ENCODE data around the gene C21orf91. TPM values are rescaled to one million over a fixed set of nuclear protein-coding genes. Genes with fewer than 3 reads are reported as not detected.
A peak's percentile ranks its signal among the peaks of the same experiment; 100 is the strongest.

Gene C21orf91
- total and polyA plus RNA-seq, 9 of the 15 experiments (the other 6 are each of a cell fraction or from before 2014, with no cell fraction given): 3.9 to 14.1 (median 12.1) TPM

DNA sequence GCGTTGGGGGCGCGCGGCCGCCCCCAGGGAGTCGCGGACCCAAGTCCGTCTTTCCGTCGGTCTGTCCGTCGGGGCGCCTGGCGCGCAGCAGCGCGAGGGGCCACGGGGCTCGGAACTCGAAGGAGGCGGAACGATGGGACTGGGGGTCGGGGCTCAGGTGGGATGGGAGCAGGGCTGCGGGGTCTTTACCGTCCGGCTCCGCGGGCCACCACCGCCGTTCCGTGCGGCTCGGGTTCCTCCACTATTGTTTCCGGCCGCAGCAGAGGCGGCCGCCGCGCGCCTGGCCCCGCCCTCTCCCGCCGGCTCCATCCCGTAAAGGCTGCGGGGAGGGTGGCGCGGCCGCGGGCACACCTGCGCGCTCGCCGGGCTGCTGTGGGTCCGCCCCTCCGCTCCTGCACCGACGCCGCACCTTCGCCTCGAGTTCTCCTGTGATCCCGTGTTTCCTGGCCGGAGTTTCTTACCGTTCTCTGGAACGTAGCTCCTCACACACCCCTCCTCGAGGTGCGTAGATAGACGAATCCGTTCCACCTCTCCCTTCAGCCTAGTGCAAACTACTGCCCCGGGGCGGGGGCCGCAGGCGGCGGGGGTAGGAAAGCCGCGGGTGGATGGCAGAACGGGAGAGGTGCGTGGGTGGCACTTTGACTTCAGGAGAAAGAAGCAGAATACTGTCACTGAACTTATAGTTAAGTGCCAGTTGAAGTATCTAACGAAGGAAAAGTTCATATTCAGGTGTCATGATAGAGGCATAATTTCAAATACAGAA is at the start of gene C21orf91 (continued):
- TF ChIP-seq, protein P1, sequence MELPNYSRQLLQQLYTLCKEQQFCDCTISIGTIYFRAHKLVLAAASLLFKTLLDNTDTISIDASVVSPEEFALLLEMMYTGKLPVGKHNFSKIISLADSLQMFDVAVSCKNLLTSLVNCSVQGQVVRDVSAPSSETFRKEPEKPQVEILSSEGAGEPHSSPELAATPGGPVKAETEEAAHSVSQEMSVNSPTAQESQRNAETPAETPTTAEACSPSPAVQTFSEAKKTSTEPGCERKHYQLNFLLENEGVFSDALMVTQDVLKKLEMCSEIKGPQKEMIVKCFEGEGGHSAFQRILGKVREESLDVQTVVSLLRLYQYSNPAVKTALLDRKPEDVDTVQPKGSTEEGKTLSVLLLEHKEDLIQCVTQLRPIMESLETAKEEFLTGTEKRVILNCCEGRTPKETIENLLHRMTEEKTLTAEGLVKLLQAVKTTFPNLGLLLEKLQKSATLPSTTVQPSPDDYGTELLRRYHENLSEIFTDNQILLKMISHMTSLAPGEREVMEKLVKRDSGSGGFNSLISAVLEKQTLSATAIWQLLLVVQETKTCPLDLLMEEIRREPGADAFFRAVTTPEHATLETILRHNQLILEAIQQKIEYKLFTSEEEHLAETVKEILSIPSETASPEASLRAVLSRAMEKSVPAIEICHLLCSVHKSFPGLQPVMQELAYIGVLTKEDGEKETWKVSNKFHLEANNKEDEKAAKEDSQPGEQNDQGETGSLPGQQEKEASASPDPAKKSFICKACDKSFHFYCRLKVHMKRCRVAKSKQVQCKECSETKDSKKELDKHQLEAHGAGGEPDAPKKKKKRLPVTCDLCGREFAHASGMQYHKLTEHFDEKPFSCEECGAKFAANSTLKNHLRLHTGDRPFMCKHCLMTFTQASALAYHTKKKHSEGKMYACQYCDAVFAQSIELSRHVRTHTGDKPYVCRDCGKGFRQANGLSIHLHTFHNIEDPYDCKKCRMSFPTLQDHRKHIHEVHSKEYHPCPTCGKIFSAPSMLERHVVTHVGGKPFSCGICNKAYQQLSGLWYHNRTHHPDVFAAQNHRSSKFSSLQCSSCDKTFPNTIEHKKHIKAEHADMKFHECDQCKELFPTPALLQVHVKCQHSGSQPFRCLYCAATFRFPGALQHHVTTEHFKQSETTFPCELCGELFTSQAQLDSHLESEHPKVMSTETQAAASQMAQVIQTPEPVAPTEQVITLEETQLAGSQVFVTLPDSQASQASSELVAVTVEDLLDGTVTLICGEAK (IDR thresholded peaks at IDR 0.05): peak; percentile 61
- TF ChIP-seq, protein P1 (CRISPR knock-in tag; IDR thresholded peaks at IDR 0.05): no peak
- peak; percentile 63 for TF ChIP-seq CCNT2 (IDR thresholded peaks at IDR 0.05; ENCODE audit: borderline replicate concordance, extremely low read depth, insufficient read length, low read depth, low read length)
- no peak for TF ChIP-seq MTF1 (CRISPR knock-in tag; IDR thresholded peaks at IDR 0.05; ENCODE audit: borderline replicate concordance)
- TF ChIP-seq RBBP5 (IDR thresholded peaks at IDR 0.05; ENCODE audit: borderline replicate concordance, insufficient read depth, low read length, poor library complexity, severe bottlenecking): peak; percentile 95
- peak; percentile 91 for TF ChIP-seq RB1 (IDR thresholded peaks at IDR 0.05; ENCODE audit: low read depth)
- TF ChIP-seq, protein P2, sequence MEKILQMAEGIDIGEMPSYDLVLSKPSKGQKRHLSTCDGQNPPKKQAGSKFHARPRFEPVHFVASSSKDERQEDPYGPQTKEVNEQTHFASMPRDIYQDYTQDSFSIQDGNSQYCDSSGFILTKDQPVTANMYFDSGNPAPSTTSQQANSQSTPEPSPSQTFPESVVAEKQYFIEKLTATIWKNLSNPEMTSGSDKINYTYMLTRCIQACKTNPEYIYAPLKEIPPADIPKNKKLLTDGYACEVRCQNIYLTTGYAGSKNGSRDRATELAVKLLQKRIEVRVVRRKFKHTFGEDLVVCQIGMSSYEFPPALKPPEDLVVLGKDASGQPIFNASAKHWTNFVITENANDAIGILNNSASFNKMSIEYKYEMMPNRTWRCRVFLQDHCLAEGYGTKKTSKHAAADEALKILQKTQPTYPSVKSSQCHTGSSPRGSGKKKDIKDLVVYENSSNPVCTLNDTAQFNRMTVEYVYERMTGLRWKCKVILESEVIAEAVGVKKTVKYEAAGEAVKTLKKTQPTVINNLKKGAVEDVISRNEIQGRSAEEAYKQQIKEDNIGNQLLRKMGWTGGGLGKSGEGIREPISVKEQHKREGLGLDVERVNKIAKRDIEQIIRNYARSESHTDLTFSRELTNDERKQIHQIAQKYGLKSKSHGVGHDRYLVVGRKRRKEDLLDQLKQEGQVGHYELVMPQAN (IDR thresholded peaks at IDR 0.05; ENCODE audit: borderline replicate concordance): no peak
- peak; percentile 94 for TF ChIP-seq MBD2 (IDR thresholded peaks at IDR 0.05; ENCODE audit: borderline replicate concordance, low read depth)
- TF ChIP-seq, protein P3, sequence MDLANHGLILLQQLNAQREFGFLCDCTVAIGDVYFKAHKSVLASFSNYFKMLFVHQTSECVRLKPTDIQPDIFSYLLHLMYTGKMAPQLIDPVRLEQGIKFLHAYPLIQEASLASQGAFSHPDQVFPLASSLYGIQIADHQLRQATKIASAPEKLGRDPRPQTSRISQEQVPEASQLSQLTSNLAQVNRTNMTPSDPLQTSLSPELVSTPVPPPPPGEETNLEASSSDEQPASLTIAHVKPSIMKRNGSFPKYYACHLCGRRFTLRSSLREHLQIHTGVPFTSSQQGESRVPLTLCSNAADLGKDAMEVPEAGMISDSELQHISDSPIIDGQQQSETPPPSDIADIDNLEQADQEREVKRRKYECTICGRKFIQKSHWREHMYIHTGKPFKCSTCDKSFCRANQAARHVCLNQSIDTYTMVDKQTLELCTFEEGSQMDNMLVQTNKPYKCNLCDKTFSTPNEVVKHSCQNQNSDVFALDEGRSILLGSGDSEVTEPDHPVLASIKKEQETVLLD (IDR thresholded peaks at IDR 0.05): no peak
- TF ChIP-seq, protein P4, sequence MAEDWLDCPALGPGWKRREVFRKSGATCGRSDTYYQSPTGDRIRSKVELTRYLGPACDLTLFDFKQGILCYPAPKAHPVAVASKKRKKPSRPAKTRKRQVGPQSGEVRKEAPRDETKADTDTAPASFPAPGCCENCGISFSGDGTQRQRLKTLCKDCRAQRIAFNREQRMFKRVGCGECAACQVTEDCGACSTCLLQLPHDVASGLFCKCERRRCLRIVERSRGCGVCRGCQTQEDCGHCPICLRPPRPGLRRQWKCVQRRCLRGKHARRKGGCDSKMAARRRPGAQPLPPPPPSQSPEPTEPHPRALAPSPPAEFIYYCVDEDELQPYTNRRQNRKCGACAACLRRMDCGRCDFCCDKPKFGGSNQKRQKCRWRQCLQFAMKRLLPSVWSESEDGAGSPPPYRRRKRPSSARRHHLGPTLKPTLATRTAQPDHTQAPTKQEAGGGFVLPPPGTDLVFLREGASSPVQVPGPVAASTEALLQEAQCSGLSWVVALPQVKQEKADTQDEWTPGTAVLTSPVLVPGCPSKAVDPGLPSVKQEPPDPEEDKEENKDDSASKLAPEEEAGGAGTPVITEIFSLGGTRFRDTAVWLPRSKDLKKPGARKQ (CRISPR knock-in tag; IDR thresholded peaks at IDR 0.05): no peak
- peak; percentile 70 for TF ChIP-seq NFIC (IDR thresholded peaks at IDR 0.05)
